ENCODE data around the gene TMCC3. TPM values are rescaled to one million over a fixed set of nuclear protein-coding genes. Genes with fewer than 3 reads are reported as not detected.

Gene TMCC3
- total and polyA plus RNA-seq, 9 of the 15 experiments (the other 6 are each of a cell fraction or from before 2014, with no cell fraction given) = not detected

DNA sequence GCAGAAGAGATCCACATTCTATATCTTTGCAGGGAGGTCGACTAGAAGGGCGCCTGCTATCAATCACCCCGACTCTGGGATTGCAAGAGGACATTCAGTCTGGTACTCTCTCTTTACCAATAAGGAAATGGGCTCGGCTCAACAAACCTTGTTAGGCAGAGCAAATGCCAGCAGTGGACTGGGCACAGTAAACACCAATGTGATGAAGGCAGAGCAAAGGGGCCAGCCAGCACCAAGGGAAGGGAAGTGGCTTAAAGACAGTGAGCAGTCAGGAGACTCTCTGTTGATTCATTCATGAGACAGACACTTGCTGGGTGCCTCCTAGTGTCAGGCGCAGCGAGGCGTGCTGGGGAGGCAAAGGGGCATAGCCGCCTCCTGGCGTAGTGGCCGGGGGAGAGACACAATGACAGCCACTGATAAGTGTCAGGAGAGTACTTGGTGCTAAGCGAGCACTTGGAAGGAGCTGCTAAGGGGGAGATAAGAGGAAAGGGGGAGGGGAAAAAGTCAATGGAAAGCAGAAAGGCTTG lies 34.1 kb downstream of the TMCC3 start (continued):
- no peak for TF ChIP-seq CEBPG (CRISPR knock-in tag; IDR thresholded peaks at IDR 0.05)
- TF ChIP-seq CEBPG (tag; conservative IDR thresholded peaks at IDR 0.05 in 1 of 2, IDR thresholded peaks at IDR 0.05 in 1 of 2) = no peak
- no peak for TF ChIP-seq YBX1 (IDR thresholded peaks at IDR 0.05)
- no peak for TF ChIP-seq ARID2 (IDR thresholded peaks at IDR 0.05)
- TF ChIP-seq, protein P1, sequence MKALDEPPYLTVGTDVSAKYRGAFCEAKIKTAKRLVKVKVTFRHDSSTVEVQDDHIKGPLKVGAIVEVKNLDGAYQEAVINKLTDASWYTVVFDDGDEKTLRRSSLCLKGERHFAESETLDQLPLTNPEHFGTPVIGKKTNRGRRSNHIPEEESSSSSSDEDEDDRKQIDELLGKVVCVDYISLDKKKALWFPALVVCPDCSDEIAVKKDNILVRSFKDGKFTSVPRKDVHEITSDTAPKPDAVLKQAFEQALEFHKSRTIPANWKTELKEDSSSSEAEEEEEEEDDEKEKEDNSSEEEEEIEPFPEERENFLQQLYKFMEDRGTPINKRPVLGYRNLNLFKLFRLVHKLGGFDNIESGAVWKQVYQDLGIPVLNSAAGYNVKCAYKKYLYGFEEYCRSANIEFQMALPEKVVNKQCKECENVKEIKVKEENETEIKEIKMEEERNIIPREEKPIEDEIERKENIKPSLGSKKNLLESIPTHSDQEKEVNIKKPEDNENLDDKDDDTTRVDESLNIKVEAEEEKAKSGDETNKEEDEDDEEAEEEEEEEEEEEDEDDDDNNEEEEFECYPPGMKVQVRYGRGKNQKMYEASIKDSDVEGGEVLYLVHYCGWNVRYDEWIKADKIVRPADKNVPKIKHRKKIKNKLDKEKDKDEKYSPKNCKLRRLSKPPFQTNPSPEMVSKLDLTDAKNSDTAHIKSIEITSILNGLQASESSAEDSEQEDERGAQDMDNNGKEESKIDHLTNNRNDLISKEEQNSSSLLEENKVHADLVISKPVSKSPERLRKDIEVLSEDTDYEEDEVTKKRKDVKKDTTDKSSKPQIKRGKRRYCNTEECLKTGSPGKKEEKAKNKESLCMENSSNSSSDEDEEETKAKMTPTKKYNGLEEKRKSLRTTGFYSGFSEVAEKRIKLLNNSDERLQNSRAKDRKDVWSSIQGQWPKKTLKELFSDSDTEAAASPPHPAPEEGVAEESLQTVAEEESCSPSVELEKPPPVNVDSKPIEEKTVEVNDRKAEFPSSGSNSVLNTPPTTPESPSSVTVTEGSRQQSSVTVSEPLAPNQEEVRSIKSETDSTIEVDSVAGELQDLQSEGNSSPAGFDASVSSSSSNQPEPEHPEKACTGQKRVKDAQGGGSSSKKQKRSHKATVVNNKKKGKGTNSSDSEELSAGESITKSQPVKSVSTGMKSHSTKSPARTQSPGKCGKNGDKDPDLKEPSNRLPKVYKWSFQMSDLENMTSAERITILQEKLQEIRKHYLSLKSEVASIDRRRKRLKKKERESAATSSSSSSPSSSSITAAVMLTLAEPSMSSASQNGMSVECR (CRISPR knock-in tag; IDR thresholded peaks at IDR 0.05) = no peak
- TF ChIP-seq, protein P2, sequence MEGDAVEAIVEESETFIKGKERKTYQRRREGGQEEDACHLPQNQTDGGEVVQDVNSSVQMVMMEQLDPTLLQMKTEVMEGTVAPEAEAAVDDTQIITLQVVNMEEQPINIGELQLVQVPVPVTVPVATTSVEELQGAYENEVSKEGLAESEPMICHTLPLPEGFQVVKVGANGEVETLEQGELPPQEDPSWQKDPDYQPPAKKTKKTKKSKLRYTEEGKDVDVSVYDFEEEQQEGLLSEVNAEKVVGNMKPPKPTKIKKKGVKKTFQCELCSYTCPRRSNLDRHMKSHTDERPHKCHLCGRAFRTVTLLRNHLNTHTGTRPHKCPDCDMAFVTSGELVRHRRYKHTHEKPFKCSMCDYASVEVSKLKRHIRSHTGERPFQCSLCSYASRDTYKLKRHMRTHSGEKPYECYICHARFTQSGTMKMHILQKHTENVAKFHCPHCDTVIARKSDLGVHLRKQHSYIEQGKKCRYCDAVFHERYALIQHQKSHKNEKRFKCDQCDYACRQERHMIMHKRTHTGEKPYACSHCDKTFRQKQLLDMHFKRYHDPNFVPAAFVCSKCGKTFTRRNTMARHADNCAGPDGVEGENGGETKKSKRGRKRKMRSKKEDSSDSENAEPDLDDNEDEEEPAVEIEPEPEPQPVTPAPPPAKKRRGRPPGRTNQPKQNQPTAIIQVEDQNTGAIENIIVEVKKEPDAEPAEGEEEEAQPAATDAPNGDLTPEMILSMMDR (IDR thresholded peaks at IDR 0.05 in 2 of 3, conservative IDR thresholded peaks at IDR 0.05 in 1 of 3; ENCODE audit: insufficient read depth in 2 of 3, low read depth in 1 of 3, low read length in 3 of 3) = peak; percentile 25 to 55 (median 36); a peak in 4 of 6 replicates
- peak; percentile 56; the same call in 1 of the 2 replicates for TF ChIP-seq STAT5A (IDR thresholded peaks at IDR 0.05; ENCODE audit: borderline replicate concordance, low read length)
- TF ChIP-seq ZNF197 (CRISPR knock-in tag; IDR thresholded peaks at IDR 0.05; ENCODE audit: low read depth) = no peak
- no peak for TF ChIP-seq XRCC3 (IDR thresholded peaks at IDR 0.05)
- peak; percentile 84 for TF ChIP-seq TCF3 (CRISPR knock-in tag; IDR thresholded peaks at IDR 0.05)
- no peak for TF ChIP-seq ZNF232 (CRISPR knock-in tag; IDR thresholded peaks at IDR 0.05)
- no peak for TF ChIP-seq ZNF174 (CRISPR knock-in tag; IDR thresholded peaks at IDR 0.05)
- TF ChIP-seq, protein P3, sequence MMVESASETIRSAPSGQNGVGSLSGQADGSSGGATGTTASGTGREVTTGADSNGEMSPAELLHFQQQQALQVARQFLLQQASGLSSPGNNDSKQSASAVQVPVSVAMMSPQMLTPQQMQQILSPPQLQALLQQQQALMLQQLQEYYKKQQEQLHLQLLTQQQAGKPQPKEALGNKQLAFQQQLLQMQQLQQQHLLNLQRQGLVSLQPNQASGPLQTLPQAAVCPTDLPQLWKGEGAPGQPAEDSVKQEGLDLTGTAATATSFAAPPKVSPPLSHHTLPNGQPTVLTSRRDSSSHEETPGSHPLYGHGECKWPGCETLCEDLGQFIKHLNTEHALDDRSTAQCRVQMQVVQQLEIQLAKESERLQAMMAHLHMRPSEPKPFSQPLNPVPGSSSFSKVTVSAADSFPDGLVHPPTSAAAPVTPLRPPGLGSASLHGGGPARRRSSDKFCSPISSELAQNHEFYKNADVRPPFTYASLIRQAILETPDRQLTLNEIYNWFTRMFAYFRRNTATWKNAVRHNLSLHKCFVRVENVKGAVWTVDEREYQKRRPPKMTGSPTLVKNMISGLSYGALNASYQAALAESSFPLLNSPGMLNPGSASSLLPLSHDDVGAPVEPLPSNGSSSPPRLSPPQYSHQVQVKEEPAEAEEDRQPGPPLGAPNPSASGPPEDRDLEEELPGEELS (CRISPR knock-in tag; IDR thresholded peaks at IDR 0.05; ENCODE audit: borderline replicate concordance) = no peak
- TF ChIP-seq ZNF165 (CRISPR knock-in tag; IDR thresholded peaks at IDR 0.05; ENCODE audit: borderline replicate concordance) = no peak
- no peak for TF ChIP-seq FOS (IDR thresholded peaks at IDR 0.05; ENCODE audit: extremely low read depth, insufficient read length)
- no peak for TF ChIP-seq EP400 (IDR thresholded peaks at IDR 0.05)
- TF ChIP-seq ZNF780A (CRISPR knock-in tag; IDR thresholded peaks at IDR 0.05) = no peak
- TF ChIP-seq, protein P4, sequence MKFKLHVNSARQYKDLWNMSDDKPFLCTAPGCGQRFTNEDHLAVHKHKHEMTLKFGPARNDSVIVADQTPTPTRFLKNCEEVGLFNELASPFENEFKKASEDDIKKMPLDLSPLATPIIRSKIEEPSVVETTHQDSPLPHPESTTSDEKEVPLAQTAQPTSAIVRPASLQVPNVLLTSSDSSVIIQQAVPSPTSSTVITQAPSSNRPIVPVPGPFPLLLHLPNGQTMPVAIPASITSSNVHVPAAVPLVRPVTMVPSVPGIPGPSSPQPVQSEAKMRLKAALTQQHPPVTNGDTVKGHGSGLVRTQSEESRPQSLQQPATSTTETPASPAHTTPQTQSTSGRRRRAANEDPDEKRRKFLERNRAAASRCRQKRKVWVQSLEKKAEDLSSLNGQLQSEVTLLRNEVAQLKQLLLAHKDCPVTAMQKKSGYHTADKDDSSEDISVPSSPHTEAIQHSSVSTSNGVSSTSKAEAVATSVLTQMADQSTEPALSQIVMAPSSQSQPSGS (CRISPR knock-in tag; IDR thresholded peaks at IDR 0.05) = no peak
- TF ChIP-seq NCOR1 (IDR thresholded peaks at IDR 0.05) = peak; percentile 86
- no peak for TF ChIP-seq HCFC1 (IDR thresholded peaks at IDR 0.05; ENCODE audit: low read depth, low read length)
- no peak for TF ChIP-seq THRAP3 (IDR thresholded peaks at IDR 0.05; ENCODE audit: borderline replicate concordance)

Measured in K562 (cell line).